Cerebellar nuclear complex (tissue), 1 donor: ENCODE results near the gene PIK3R2.
A peak's percentile ranks its signal among the peaks of the same experiment; 100 is the strongest.
"Not testable (repeated sequence)": the region's sequence is repeated elsewhere in the genome, so short reads cannot be mapped to it uniquely, and the experiment has no call there.

Source experiments
- DNase-seq, 2 experiments: peaks; one replicate each; lab custom pipeline; 2025; lab: John Stamatoyannopoulos, UW

PIK3R2 gene

DNA sequence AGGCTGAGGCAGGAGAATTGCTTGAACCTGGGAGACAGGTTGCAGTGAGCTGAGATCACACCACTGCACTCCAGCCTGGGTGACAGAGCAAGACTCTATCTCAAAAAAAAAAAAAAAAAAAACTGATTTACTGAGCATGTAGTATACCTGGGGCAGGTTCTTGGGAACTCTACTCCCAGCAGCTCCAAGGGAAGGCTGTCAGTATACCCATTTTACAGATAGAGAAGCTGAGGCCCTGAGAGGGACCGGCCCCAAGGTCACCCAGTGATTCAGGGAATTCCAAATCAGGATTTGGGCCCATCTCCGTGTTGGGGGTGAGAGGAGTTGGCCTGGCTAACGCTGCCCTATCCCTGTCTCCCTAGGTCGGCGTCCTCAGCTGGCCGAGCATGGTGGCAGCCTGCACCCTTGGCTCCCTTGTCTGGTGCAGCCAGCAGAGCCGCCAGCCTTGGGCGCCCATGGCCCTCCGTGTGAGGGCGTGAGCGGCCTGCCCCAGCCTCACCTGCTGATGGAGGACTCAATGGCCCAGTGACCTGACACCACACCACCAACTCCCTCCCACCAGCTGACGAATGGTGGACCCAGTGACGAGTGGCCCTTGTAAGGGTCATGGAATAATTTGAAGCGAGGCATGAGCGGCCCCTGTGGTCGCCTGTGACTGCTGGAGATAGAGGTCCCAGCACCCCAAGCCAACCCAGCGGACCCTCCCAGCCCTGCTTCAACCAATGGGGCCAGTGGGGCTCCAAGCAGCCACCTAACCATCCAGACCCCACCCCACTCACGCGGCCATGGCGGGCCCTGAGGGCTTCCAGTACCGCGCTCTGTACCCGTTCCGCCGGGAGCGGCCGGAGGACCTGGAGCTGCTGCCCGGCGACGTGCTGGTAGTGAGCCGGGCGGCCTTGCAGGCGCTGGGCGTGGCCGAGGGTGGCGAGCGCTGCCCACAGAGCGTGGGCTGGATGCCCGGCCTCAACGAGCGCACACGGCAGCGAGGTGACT, 2.4 kb downstream of the PIK3R2 start:
- DNase-seq: no peak

DNA sequence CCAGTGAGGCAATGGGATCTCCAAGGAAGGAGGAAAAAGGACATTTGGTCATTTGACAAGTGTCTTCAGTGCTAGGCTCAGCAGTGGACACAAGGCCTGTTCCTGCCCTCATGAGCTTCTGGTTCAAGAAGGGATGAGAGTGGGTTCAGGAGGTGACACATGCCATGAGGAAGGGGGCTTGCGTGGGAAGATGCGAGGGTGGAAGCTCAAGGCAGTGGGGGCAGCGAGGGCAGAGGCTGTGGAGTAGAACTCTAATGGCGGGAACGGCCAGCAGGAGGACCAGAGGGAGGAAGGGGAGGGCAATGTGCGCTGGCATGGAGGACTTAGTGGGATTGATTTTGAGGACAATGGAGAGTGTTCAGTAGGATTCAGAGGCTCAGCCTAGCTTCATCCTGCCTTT, 3.3 kb downstream of the PIK3R2 start:
- no peak for DNase-seq

DNA sequence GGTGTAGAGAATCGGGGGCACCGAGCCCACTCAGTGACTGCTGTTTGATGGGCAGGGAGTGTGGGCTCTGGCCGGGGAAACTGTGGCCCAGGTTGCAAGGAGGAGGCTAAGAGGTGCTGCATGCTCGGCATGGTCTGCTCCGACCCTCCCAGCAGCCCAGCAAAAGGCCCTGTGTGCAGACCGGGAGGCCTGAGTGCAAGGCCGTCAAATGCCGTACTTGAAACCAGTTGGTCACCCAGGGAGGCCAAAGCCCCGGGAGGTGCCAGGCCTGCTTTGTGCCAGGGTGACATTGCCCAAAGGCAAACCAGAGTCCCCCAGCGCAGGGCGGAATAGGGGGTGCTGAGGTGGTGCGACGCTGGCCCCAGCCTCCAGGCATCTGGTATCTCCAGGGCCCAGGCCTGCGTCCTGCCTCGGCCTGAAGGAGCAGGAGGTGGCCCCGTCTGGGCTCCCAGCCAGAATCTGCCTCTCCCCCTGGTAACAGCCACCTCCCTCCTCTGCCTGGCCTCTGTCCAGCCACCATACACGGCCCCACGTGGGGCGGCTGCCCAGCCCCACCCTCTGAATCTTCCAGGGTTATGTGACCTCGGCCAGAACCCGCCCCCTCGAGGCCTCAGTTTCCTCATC, 4.0 kb downstream of the PIK3R2 start:
- no peak for DNase-seq

DNA sequence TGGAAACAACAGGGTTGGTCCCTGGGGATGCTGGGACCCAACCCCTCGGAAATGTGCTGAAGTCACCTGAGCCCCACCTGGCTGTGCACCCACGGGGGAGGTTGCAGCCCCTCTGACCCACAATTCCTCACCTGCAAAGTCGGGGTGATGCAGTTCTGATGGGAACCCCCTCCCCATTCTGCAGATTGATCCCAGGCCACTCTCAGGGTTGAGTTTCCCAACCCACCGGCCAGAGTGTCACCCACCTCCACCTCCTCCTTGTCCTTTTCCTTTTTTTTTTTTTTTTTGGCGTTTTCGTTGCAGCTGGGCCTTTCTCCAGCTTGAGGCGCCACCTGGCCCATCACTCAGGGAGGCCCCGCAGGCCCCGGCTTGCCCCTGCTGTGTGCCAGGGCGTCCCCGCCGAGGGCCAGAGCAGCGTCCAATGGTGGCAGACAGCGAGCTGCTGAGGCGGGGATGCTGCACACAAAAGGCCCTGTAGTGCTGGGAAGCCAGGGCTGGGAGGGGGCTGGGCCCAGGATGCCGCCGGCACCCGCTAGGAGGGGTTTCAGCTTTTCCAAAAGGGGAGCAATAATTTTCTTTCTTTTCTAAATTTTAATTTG, 4.6 kb downstream of the PIK3R2 start:
- no peak for DNase-seq

DNA sequence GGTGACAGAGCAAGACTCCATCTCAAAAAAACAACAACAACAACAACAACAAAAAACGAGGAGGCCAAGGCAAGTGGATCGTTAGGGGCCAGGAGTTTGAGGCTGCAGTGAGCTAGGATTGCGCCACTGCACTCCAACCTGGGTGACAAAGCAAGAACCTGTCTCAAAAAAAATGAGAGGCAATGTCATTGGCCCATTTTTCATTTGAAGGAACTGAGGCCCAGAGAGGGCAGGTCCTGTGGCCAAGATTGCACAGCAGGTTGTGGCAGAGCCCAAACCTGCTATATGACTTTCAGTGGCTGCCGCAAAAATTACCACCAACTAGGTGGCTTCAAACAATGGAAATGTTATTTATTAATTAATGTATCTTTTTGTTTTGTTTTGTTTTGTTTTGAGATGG, 5.5 kb downstream of the PIK3R2 start:
- DNase-seq: no peak

DNA sequence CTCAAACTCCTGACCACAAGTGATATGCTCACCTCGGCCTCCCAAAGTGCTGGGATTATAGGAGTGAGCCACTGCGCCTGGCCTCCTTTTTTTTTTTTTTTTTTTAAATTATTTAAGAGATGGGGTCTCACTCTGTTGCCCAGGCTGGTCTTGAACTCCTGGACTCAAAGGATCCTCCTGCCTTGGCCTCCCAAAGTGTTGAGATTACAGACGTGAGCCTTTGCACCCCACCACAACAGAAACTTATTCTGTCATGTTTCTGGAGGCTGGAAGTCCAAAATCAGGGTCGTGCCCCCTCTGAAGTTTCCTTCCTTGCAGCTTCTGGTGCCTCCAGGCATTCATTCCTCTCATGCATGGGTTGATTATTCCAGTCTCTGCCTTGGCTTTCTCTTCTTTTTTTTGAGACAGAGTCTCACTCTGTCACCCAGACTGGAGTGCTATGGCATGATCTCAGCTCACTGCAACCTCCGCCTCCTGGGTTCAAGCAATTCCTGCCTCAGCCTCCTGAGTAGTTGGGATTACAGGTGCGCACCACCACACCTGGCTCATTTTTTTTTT, 6.2 kb downstream of the PIK3R2 start:
- not testable (repeated sequence) for DNase-seq

DNA sequence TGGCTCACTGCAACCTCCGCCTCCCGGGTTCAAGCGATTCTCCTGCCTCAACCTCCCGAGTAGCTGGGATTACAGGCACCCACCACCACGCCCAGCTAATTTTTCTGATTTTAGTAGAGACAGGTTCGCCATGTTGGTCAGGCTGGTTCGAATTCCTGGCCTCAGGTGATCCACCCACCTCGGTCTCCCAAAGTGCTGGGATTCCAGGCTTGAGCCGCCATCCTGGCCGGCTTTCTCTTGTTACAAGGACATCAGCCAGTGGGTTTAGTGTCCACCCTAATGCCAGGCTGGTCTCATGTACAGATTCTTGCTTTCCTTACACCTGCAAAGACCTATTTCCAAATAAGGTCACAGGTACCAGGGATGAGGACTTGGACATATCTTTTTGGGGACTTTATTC, 6.8 kb downstream of the PIK3R2 start:
- DNase-seq: no peak

DNA sequence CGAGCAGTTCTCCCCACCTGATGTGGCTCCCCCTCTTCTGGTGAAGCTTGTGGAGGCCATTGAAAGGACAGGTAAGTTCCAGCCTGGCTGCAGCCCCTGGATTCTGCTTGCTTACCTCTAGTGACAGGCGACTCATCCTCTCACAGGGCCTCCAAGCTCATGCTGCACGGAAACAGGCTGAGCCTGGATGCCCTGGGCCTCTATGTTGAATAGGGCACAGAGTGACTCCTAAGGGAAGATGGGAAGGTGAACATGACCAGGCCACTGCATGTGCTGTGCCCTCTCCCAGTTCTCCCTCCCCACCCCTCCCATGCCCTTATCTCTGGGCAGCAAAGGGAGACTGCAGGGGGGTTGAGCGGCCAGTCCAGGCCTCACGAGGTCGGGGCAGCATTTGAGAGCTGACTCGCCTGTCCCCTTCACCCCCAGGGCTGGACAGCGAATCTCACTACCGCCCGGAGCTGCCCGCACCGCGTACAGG, 7.6 kb downstream of the PIK3R2 start:
- no peak for DNase-seq

DNA sequence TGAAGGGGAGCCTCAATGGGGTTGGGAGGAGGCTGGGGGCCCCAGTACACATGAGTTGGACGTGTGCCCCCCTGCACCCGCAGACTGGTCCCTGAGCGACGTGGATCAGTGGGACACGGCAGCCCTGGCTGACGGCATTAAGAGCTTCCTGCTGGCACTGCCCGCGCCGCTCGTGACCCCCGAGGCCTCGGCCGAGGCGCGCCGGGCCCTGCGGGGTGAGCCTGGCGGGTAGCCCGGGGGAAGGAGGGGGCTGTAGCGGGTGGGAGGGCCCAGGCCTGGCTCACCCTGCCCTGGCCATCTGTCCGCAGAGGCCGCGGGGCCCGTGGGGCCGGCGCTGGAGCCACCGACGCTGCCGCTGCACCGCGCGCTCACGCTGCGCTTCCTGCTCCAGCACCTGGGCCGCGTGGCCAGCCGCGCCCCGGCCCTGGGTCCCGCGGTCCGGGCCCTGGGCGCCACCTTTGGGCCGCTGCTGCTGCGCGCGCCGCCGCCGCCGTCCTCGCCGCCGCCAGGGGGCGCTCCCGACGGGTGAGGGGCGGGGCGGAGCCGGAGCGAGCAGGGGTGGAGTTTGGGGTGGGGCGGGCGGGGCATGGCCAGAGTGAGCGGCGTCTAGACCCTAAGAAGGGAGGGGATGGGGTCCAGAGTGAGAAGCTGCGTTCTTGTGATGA, 8.1 kb downstream of the PIK3R2 start:
- DNase-seq: peak in 1 of 2 experiments; percentile 11

DNA sequence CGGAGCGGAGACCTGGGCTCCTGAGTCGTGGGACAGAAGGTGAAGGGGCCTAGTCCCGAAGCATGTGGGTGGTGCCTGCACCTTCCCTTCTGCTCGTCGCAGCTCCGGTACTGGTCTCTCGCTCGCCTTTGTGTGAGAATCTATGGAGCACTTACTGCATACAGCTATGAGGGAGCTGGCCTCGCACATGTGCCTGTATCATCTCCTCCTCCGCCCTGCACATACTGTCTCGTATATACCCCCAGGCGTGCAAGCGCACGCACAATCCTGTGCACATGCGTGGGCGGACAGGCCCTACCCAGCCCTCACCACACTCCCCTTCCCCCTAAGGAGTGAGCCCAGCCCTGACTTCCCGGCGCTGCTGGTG, 8.7 kb downstream of the PIK3R2 start:
- no peak for DNase-seq

DNA sequence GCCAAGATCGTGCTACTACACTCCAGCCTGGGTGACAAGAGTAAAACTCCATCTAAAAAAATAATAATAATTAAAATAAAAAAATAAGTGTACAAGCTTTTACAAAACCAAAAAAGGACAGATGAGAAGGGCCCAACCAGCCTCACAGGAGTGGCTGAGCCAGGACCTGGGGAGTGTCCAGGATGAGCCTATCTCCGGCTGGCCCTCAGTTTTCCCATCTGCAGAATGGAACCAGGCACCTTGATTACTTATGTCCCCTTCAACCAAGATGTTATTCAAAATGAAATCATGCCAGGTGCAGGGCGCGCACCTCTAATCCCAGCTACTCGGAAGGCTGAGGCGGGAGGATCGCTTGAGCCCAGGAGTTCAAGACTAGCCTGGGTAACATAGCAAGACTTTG, 11.1 kb downstream of the PIK3R2 start:
- DNase-seq: no peak

DNA sequence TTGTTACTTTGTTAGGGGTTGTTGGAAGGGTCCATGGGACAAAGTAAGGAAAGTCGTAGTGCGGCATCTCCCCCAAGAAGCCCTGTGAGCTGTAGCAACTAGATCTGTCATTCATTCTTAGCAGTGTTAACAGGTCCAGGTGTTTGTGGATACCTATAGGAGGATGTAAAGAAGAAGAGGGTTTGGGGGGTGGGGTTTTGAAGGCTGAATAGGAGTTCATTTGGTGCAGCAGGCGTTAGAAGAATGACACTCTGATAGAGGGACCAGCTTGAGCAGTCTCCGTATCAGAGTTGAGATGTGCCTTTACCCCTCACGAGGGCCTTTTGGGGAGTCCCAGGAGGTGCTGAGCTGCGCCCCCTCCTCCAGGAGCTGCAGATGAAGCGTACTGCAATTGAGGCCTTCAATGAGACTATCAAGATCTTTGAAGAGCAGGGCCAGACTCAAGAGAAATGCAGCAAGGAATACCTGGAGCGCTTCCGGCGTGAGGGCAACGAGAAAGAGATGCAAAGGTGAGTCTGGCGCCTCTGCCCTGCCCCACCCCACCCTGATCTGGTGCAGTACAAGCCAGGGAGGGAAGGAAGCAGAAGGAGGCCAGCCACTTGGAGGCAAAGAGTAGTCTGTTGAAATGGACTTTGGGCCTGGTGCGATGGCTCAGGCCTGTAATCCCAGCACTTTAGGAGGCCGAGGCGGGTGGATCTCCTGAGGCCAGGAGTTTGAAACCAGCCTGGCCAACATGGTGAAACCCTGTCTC, 13.0 kb downstream of the PIK3R2 start:
- no peak for DNase-seq

DNA sequence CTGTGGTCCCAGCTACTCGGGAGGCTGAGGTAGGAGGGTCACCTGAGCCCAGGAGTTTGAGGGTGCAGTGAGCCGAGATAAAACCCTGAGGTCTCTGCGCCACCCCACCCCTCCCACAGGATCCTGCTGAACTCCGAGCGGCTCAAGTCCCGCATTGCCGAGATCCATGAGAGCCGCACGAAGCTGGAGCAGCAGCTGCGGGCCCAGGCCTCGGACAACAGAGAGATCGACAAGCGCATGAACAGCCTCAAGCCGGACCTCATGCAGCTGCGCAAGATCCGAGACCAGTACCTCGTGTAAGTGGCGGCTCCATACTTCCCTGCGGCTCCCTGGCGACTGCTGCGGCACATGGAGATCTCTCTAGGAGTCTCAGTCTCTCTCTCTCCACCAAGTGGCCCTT, 14.0 kb downstream of the PIK3R2 start:
- DNase-seq: no peak

DNA sequence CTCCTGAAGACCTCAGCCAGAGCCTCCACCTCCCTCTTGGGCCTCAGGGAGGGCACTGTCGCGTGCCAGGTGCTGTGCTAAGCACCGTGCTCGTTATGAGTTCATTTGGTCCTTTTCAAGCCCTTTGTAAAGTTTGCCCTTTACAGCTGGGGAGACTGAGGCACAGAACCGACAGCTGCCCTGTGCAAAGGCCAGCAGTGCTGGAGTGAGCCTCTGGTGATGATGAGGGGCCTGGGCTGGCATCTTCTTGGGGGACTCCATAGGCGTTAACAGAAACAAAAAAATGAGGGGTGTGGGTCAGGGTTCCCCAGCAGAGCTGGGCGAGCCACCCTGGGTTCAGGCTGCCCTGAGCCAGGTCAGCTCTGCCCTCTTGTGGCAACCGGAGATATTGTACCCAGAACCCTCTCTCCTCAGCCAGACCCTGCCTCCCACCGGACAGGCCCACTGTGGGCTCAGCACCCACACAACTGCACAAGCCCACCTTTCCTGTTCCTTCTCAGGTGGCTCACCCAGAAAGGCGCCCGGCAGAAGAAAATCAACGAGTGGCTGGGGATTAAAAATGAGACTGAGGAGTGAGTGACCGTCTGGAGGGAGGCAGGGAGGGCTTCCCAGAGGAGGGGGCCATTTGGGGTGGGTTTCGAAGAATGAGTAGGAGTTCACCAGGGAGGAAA, 15.1 kb downstream of the PIK3R2 start:
- no peak for DNase-seq

DNA sequence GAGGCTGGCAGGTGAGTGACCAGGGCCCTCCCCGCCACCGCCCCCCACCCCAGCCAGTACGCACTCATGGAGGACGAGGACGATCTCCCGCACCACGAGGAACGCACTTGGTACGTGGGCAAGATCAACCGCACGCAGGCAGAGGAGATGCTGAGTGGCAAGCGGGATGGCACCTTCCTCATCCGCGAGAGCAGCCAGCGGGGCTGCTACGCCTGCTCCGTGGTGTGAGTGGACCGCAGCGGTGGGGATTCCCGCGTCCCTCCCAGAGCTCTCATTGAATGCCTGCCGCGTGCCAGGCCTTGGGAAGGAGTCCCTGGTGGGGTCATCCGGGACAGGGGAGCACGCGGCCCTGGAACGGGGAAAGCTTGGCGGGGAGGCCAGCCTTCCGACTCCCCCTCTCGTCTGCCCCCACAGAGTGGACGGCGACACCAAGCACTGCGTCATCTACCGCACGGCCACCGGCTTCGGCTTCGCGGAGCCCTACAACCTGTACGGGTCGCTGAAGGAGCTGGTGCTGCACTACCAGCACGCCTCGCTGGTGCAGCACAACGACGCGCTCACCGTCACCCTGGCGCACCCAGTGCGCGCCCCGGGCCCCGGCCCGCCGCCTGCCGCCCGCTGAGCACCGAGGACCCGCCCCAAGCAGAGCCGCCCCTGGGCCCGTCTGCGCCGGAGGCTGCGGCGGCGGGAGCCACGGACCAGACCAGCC, 15.9 kb downstream of the PIK3R2 start:
- no peak for DNase-seq

DNA sequence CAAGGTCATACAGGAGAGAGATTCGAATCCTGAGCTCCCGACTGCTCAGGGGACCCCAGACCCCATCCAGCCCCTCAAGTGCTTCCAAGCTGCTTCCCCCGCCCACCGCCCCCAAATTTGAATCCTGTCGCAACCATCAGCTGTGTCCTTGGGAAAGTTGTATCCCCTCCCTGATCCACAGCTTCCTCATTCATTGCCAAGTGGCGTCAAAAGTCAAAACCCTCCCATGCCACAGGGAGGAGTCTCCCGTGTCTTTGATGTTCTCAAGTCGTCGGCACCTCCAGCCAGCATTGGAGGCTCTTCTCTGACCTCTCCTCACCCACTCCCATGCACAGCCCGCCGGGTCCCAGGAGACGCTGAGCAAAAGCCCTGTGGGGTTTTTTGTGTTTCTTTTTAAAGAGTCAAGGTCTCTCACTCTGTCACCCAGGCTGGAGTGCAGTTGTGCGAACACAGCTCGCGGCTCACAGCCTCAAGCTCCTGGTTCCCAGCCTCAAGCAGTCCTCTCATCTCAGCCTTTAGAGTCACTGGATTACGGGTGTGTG, 17.8 kb downstream of the PIK3R2 start:
- DNase-seq: no peak

DNA sequence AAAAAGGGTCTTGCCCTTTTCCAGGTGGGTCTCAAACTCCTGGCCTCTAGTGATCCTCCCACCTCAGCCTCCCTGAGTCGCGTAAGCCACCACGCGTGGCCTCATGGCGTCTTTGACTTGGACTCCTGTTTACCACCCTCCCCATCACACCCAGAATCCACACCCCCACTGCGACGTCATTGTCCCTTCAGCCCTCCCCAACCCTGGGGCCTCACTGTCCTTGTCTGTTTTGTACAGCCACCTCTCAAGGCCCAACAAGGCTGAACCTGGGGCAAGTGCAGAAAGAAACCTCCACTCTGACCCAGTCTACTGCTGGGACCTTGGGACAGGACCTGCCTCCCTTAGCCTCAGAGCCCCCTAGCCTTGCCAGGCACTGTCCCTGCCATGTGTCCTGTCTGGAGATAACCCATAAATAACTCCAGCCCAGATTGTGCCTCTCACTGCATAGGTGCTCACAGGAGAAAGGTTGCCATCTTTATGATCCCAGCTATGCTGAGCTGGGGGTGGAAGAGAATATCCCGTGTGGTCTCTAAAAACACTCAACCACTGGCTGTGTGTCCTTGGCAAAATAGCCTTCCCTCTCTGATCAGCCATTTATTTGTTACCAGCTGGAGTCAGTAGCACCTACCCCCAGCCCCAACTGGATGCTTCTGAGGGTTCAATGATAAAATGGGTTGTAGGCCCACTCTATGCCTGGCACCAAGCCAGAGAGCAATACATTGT, 18.8 kb downstream of the PIK3R2 start:
- no peak for DNase-seq

DNA sequence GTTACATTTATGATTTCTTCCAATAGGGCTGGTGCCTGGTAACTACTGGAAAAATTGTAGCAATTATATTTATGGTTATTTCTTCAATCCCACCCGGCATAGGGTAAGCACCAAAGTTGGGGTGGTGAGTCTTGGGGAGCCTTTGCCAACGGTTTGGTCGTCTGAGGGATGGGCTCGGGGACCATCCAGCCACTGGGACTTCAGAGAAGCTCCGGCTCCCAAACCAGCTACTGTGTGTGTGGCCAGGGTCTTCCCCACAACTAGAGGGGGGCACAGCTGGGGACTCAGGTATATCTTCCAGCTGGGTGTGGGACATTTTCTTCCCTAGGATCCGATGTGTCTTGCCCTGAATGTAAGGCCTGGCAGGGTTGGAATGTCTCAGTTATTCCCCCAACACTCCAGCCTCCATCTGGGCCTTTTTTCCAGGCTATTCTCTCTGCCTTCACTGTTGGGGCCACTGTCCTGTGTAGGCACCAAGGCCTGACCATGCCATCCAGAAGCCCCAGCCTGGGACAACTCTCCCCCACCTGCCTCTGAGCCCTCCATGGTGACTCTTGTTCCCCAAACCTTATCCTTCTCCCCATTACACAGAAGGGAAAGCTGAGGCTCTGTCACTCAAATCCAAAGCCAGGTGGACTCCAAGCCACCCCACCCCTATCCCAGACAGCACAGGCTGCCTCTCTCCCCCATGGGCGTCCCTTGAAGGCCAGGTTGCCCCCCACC, 19.5 kb downstream of the PIK3R2 start:
- DNase-seq: no peak
